Renal cortical epithelial cell (primary cell): Measurements from ENCODE around the gene NPAS2. TPM values are rescaled to one million over a fixed set of nuclear protein-coding genes. Genes with fewer than 3 reads are reported as not detected.

ENCODE experiments used
- DNase-seq: peaks from one replicate; pipeline ENCODE4 v3.0.0-alpha.2; 2011; ENCODE audit warnings: low read depth
- total RNA-seq: library from RNA; depleted of rRNA; stranded (reverse); fragments of >200 nt; gene quantifications from 2 replicates; pipeline ENCODE4 v1.2.3, GENCODE V29; 2014

Gene NPAS2
- total RNA-seq, 1 donor from 2014 or later = 22.1 TPM

- DNase-seq = no peak
Measured at GRCh38 chr2:100965596-100965995, 145.7 kb downstream of the NPAS2 start.

GRCh38 chr2:100967716-100968115 lies 147.8 kb downstream of the NPAS2 start:
- DNase-seq = no peak

GRCh38 chr2:100968146-100969145 lies 148.5 kb downstream of the NPAS2 start:
- DNase-seq = no peak

GRCh38 chr2:100969998-100970397 lies 150.1 kb downstream of the NPAS2 start:
- no peak for DNase-seq

GRCh38 chr2:100971221-100971620 lies 151.3 kb downstream of the NPAS2 start:
- DNase-seq = no peak

GRCh38 chr2:100972452-100972851 lies 152.5 kb downstream of the NPAS2 start:
- no peak for DNase-seq

GRCh38 chr2:100974712-100975520 lies 155.0 kb downstream of the NPAS2 start:
- DNase-seq = no peak

DNA sequence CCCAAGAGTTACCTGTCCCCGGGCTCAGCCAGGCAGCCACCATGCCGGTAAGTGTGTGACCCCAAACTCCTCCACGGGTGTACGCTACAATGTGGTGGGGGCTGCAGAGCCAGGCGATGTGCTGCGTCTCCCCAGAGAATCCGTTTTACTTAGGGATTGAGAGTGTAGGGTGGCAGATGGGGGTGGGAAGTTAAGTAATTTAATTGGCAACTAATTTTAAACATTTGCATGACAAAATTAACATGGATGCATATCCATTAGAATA lies 155.5 kb downstream of the NPAS2 start:
- no peak for DNase-seq

GRCh38 chr2:100976061-100976460 lies 156.1 kb downstream of the NPAS2 start:
- DNase-seq = no peak

DNA sequence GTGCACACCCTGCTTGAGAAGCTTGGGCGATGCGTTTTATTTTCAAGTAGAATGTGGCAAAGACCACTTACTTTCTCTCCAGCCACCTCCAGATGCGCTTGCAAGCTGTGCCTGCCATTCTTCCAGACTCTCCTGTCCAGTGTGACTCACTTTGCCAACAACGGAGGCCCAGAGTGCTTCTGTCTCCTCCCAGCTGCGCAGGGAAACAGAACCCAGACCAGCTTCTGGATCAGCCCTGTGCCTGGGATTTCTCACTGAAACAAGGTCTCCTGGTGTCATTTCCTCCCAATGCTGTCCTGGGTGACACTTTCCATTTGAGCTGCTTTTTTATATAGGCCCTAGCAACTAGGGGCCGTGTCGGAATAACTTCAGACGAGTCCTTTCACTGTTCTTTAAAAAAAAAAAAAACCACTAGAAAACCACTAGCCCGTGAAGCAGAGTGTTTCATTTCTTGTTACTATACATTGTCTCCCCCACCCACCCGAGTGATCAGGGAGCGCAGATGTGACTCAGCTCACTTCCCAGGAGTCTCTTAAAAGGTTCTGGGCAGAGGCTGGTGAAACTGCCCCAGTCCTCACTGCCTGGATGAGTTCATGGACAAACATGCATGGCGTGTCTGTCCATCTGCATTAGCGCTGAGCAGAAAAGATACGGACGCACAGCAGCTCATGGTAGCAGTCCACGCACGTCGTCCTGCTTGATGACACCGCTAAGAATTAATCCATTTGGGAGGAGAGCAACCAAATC lies 156.9 kb downstream of the NPAS2 start:
- DNase-seq = peak; percentile 47

DNA sequence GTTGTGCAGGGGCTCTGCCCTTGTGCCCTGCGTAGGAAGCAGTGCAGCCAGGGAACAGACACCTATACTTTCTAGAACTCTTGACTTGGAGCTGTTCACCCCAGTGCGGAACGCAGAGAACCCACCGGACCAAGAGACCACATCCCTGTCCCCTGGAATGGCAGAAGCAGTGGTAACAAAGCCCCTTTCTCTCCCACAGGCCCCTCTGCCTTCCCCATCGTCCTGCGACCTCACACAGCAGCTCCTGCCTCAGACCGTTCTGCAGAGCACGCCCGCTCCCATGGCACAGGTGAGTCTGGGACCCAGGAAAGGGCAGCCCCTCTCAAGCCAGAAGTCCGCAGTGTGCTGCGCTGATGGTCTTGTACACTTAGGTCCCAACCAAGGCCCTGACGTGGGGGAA lies 157.6 kb downstream of the NPAS2 start:
- no peak for DNase-seq

DNA sequence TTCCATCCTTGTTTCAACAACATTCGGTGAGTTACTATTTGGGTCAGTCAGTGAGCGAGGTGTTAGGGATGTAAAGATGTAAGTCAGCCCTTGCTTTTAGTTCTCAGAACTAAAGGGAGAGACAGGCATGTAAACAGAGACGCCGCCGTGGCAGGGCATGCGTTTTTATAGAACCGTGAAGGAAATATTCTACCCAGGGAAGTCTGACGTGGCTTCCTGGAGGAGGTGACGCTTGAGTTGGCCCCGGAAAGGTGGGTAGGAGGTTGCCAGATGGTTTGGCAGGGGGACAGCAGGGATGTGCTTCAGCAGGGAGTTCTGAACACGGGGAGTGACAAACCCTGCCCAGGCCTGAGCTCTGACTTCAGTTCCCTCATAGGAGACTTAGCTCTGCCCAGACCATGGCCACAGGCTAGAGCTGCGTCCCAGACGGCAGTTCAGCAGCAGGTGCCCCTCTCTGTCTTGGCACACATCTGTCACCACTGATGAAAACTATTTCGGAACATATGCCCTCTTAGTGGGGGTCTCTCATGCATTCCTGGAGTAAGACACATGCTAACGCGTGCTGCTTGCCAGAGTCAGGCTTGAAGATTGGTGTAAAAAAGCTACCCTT lies 158.7 kb downstream of the NPAS2 start:
- DNase-seq = no peak

- no peak for DNase-seq
Measured at GRCh38 chr2:100980046-100980445, 160.1 kb downstream of the NPAS2 start.

DNA sequence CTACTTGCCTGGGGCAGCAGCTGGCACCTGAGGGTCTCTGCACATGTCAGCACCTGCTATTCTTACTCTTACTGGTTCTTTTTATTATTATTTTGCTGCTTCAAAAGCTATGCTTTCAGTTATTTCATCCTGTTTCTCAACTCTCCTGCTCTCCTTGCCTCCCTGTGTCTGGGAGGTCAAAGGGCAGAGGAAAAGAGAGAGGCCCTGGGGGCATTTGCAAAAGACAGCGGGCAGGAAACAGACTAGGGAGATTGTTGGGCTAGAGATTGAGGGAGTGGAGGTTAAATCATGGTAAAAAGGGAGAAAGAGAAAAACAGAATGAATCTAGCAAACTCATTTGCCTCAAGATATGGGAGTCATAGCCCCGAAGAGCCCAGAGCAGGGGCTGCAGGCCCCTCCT lies 161.1 kb downstream of the NPAS2 start:
- DNase-seq = no peak

DNA sequence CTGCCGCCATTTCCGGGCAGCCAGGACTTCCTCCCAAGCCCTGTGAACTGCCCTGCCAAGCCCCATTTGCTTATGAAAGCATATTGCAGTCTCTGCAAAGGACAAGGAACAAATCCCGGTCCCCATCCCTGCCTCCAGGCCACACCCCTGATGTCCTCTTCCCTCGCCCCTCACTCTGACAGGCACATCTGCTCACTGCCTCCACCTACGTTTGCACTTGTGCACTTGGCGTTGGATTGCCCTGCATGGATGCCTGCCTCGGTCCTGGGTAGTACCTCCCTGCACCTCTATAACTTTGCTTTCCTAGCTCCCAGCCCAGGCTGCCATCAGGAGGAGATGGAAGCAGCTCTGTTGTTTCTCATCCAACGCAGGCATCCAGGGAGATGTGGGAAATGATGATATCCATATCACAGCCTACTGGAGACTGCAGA lies 162.5 kb downstream of the NPAS2 start:
- DNase-seq = no peak

GRCh38 chr2:100983201-100983600 lies 163.3 kb downstream of the NPAS2 start:
- no peak for DNase-seq

GRCh38 chr2:100983684-100984310 lies 163.9 kb downstream of the NPAS2 start:
- no peak for DNase-seq

- DNase-seq = peak; percentile 53
Measured at GRCh38 chr2:100984892-100985307, 165.0 kb downstream of the NPAS2 start.

DNA sequence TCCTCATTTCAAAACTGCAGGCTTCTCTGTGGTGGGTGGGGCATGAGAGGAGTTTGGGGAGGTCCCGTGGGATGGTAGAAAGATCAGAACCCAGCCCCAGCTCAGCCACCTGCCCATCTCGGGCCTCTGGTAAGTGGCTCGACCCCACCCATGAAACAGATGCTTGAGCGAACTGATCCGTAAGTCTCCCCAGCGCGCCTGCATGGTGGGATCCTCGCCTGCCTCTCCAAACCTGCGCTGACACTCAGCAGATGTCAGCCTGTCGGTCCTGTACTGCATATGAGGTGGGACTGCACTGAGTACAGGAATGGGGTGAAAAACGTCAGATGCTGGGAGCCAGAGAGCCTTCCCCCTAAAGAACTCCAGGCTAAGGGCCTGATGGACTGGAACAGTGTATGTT lies 166.2 kb downstream of the NPAS2 start:
- DNase-seq = no peak

- no peak for DNase-seq
Measured at GRCh38 chr2:100987536-100987935, 167.6 kb downstream of the NPAS2 start.

DNA sequence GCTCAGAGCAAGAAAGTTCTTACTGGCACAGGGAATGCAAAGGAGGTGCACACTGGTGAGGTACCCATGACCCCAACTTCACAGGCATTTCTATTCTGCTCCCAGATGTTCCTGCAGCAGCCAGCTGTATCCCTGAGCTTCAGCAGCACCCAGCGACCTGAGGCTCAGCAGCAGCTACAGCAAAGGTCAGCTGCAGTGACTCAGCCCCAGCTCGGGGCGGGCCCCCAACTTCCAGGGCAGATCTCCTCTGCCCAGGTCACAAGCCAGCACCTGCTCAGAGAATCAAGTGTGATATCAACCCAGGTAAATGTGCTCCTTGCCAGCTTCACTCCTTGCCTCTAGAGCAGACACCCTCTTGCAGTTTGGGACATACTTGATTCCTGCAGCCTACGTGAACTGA lies 168.0 kb downstream of the NPAS2 start:
- no peak for DNase-seq
